Activated CD4-positive, alpha-beta T cell treated with anti-CD3 and anti-CD28 coated beads, Interleukin-2, amount 10 ng/mL, durations not matched to agents 24 days and 14 days (primary cell): Measurements from ENCODE around the gene PTRHD1. TPM values are rescaled to one million over a fixed set of nuclear protein-coding genes. Genes with fewer than 3 reads are reported as not detected.

Experiments used
- DNase-seq: peaks from one replicate; pipeline ENCODE4 v3.0.0; 2022
- H3K27ac Mint-ChIP-seq: one replicate; pipeline ENCODE4 v1.8.0; 2022; ENCODE audit warnings: mild to moderate bottlenecking, mixed read lengths
- H3K27me3 Mint-ChIP-seq: one replicate; pipeline ENCODE4 v1.8.0; 2022; ENCODE audit warnings: mixed read lengths
- H3K36me3 Mint-ChIP-seq: one replicate; pipeline ENCODE4 v1.8.0; 2022; ENCODE audit warnings: low read depth, mild to moderate bottlenecking, mixed read lengths
- H3K4me1 Mint-ChIP-seq: one replicate; pipeline ENCODE4 v1.8.0; 2021; ENCODE audit warnings: mixed read lengths
- H3K4me3 Mint-ChIP-seq: one replicate; pipeline ENCODE4 v1.8.0; 2022; ENCODE audit warnings: mild to moderate bottlenecking, moderate library complexity, mixed read lengths
- H3K9me3 Mint-ChIP-seq: one replicate; pipeline ENCODE4 v1.8.0; 2021; ENCODE audit warnings: mixed read lengths
- intact Hi-C: fragments of 100-400 bp; cut with micrococcal nuclease; formaldehyde crosslinking; loops from one replicate; pipeline ENCODE4 v1.15.1; 2023
- total RNA-seq: library from RNA; stranded (reverse); gene quantifications from 2 replicates; pipeline ENCODE4 v1.2.3, GENCODE V29; 2022

PTRHD1 gene
- total RNA-seq, 1 donor from 2014 or later = 21.7 TPM

- Mint-ChIP-seq H3K27me3 (peaks cover 3% of the 10 kb centered on the region), H3K36me3 (peaks cover 6% of the 10 kb centered on the region), H3K4me3 (no peak overlapping the region), H3K9me3 (no peaks in the 10 kb centered on the region), H3K4me1 (no peaks in the 10 kb centered on the region), H3K27ac (no peak overlapping the region)
- intact Hi-C loops = no loop called here
- no peak for DNase-seq
Measured at GRCh38 chr2:24774373-24774772, 18.8 kb downstream of the PTRHD1 start.

GRCh38 chr2:24771764-24772586 is 21.2 kb downstream of the PTRHD1 start:
- Mint-ChIP-seq H3K36me3 (peaks cover 9% of the 10 kb centered on the region), H3K9me3 (no peaks in the 10 kb centered on the region), H3K4me1 (no peaks in the 10 kb centered on the region), H3K4me3 (no peak overlapping the region), H3K27ac (no peak overlapping the region), H3K27me3 (no peaks in the 10 kb centered on the region)
- intact Hi-C loops = no loop called here
- DNase-seq = no peak

DNA sequence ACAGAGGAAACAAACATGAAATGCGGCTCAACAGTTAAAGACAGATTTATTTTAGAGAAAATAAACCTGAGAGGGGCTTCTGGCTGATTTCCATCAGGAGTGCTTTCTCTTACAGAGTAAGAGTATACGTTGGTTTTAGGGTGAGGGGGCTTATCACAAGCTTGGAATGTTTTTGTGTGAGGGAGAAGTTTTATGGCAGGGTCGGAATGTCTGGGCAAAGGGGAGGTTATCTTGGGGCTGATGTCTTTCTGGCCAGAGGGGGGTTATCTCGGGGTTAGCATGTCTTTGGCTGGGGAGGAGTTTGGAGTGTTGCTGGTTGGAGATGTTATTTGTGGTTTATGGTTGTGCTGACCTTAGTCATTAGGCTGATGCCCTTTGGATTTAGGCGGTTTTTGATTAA is 22.1 kb downstream of the PTRHD1 start:
- Mint-ChIP-seq H3K4me1 (peaks cover 7% of the 10 kb centered on the region), H3K27ac (no peak overlapping the region), H3K36me3 (peaks cover 13% of the 10 kb centered on the region), H3K9me3 (no peaks in the 10 kb centered on the region), H3K4me3 (no peak overlapping the region), H3K27me3 (no peaks in the 10 kb centered on the region)
- no peak for DNase-seq
- intact Hi-C loops = no loop called here

GRCh38 chr2:24768601-24769000 is 24.6 kb downstream of the PTRHD1 start:
- Mint-ChIP-seq H3K4me3 (no peak overlapping the region), H3K27me3 (no peaks in the 10 kb centered on the region), H3K36me3 (peaks cover 23% of the 10 kb centered on the region), H3K27ac (no peak overlapping the region), H3K9me3 (no peaks in the 10 kb centered on the region), H3K4me1 (peaks cover 7% of the 10 kb centered on the region)
- no peak for DNase-seq
- intact Hi-C loops = no loop called here

DNA sequence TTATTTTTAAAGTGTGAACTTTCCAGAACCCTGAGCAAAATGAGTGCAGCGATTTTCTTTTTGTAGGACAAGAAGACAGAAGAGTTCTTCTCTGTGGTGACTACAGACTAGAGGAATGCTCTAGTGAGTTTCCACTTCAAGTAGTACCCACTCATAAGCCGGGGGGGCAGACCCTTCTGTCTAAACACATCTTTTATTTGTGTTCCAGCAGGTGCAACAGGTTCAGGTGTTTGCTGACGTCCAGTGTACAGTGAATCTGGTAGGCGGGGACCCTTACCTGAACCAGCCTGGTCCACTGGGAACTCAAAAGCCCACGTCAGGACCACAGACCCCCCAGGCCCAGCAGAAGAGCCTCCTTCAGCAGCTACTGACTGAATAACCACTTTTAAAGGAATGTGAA is 25.2 kb downstream of the PTRHD1 start:
- intact Hi-C loops = no loop called here
- H3K36me3 Mint-ChIP-seq = peaks cover 23% of the 10 kb centered on the region
- no peak for DNase-seq

DNA sequence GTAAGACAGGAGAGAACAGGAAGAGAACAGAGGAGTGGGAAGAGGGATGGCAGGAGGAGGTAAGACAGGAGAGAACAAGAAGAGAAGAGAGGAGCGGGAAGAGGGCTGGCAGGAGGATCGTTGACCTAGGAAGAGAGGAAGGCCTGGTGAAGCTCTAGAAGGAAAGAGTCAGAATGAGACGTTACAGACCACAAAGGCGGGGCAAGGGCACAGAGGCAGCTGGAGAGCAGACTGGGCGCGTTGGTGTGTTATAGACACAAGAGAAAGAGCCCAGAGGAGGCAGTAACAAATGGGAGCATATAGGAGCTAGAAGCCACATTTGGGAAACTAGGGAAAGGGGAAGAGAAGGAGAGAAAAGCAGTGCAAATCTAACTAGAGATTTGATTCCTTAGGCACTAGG is 26.6 kb downstream of the PTRHD1 start:
- H3K27ac Mint-ChIP-seq = no peak overlapping the region
- H3K9me3 Mint-ChIP-seq = no peaks in the 10 kb centered on the region
- DNase-seq = no peak
- no peaks in the 10 kb centered on the region for H3K27me3 Mint-ChIP-seq
- no peak overlapping the region for H3K4me3 Mint-ChIP-seq
- peaks cover 7% of the 10 kb centered on the region for H3K4me1 Mint-ChIP-seq
- intact Hi-C loops = no loop called here
- H3K36me3 Mint-ChIP-seq = peaks cover 25% of the 10 kb centered on the region

More for the DNA sequence above, 25.2 kb downstream of the PTRHD1 start:
- Mint-ChIP-seq H3K27ac (no peak overlapping the region), H3K4me3 (no peak overlapping the region), H3K27me3 (no peaks in the 10 kb centered on the region), H3K4me1 (peaks cover 7% of the 10 kb centered on the region), H3K9me3 (no peaks in the 10 kb centered on the region)

DNA sequence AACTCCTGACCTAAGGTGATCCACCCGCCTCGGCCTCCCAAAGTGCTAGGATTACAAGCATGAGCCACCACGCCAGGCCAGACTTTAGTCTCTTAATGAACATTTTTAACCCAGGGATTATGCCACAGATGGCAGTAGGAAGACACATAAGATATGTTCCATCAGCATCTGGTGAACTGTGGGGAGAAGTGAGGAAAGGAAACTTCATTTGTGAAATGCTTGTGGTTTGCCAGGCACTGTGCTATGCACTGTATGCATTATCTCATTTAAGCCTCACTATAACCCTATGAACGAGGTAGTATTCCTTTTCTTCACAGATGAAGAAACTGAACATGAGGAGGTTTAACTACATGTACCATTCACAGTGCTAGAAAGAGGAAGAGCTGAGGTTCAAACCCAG is 29.3 kb downstream of the PTRHD1 start:
- Mint-ChIP-seq H3K27me3 (no peaks in the 10 kb centered on the region), H3K36me3 (peaks cover 25% of the 10 kb centered on the region), H3K27ac (no peak overlapping the region), H3K4me1 (peaks cover 7% of the 10 kb centered on the region), H3K4me3 (no peak overlapping the region), H3K9me3 (no peaks in the 10 kb centered on the region)
- intact Hi-C loops = no loop called here
- DNase-seq = no peak

DNA sequence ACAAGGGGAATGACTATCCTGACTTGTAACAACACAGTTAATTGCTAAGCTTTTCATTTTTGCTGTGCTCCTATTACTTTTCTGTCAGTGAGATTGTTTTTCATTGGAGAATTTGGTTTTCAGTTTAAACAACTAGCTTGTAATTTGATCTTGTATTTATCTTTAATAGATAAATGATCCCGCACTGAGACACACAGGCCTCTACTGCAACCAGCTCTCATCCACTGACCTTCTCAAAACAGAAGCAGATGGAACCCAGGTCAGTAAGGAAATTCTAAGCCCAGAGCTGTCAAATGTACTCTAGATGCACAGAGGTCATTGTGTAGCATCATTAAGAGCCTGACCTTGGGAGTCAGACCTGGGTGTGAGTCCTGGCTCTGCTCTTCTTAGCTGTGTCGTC is 30.7 kb downstream of the PTRHD1 start:
- Mint-ChIP-seq H3K9me3 (no peaks in the 10 kb centered on the region), H3K27ac (no peak overlapping the region), H3K4me1 (peaks cover 7% of the 10 kb centered on the region), H3K36me3 (peaks cover 25% of the 10 kb centered on the region), H3K4me3 (no peak overlapping the region), H3K27me3 (no peaks in the 10 kb centered on the region)
- DNase-seq = no peak
- intact Hi-C loops = no loop called here

DNA sequence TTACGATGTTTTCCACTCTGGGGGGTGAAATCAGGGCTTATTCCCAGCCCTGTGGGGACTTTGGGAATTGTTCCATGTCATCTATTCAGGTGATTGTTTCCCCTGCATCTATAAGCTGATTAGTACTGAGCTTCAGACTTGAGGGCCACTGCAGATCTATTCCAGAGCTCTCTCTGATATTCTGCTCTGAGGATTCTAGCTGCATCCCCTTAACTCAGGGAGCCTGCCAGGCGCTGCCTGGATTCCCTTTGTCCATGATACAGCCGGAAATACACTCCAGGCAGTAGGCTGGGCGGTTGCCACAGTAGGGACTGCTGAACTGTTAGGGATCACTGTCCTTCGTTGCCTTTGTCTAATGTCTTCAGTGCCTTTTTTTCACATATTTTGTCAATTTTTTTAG is 31.3 kb downstream of the PTRHD1 start:
- intact Hi-C loops = no loop called here
- Mint-ChIP-seq H3K9me3 (no peaks in the 10 kb centered on the region), H3K27ac (no peak overlapping the region), H3K4me3 (no peak overlapping the region), H3K27me3 (no peaks in the 10 kb centered on the region), H3K36me3 (peaks cover 25% of the 10 kb centered on the region), H3K4me1 (peaks cover 7% of the 10 kb centered on the region)
- DNase-seq = no peak

GRCh38 chr2:24756789-24757188 is 36.4 kb downstream of the PTRHD1 start:
- no peaks in the 10 kb centered on the region for H3K4me1 Mint-ChIP-seq
- DNase-seq = no peak
- no peaks in the 10 kb centered on the region for H3K9me3 Mint-ChIP-seq
- intact Hi-C loops = no loop called here
- no peak overlapping the region for H3K27ac Mint-ChIP-seq
- H3K4me3 Mint-ChIP-seq = no peak overlapping the region
- H3K27me3 Mint-ChIP-seq = no peaks in the 10 kb centered on the region
- H3K36me3 Mint-ChIP-seq = peaks cover 11% of the 10 kb centered on the region

- no peaks in the 10 kb centered on the region for H3K9me3 Mint-ChIP-seq
- intact Hi-C loops = no loop called here
- H3K4me1 Mint-ChIP-seq = no peaks in the 10 kb centered on the region
- H3K36me3 Mint-ChIP-seq = peaks cover 10% of the 10 kb centered on the region
- H3K27ac Mint-ChIP-seq = no peak overlapping the region
- DNase-seq = no peak
- no peaks in the 10 kb centered on the region for H3K27me3 Mint-ChIP-seq
- H3K4me3 Mint-ChIP-seq = no peak overlapping the region
Measured at GRCh38 chr2:24754985-24755705, 38.0 kb downstream of the PTRHD1 start.

GRCh38 chr2:24749069-24749691 is 44.0 kb downstream of the PTRHD1 start:
- Mint-ChIP-seq H3K4me1 (peaks cover under 1% of the 10 kb centered on the region), H3K36me3 (peaks cover 6% of the 10 kb centered on the region), H3K4me3 (no peak overlapping the region), H3K27me3 (no peaks in the 10 kb centered on the region), H3K27ac (no peak overlapping the region), H3K9me3 (no peaks in the 10 kb centered on the region)
- intact Hi-C loops = no loop called here
- DNase-seq = no peak

DNA sequence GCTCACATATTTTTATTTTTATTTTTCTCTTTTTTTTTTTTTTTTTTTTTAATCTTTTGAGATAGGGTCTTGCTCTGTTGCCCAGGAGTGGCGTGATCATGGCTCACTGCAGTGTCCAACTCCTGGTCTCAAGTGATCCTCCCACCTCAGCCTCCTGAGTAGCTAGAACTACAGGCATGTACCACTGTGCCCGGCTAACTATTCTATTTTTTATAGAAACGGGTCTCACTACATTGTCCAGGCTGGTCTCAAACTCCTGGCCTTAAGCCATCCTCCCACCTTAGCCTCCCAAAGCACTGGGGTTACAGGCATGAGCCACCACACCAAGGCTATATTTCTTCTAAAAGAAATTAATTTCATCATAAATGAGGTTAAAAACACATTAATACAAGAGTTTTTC is 45.9 kb downstream of the PTRHD1 start:
- Mint-ChIP-seq H3K4me3 (no peak overlapping the region), H3K27ac (no peak overlapping the region), H3K4me1 (peaks cover 6% of the 10 kb centered on the region), H3K9me3 (no peaks in the 10 kb centered on the region), H3K27me3 (no peaks in the 10 kb centered on the region), H3K36me3 (peaks cover 13% of the 10 kb centered on the region)
- intact Hi-C loops = no loop called here
- no peak for DNase-seq

GRCh38 chr2:24745825-24746224 is 47.4 kb downstream of the PTRHD1 start:
- H3K4me3 Mint-ChIP-seq = no peak overlapping the region
- no peak overlapping the region for H3K27ac Mint-ChIP-seq
- no peaks in the 10 kb centered on the region for H3K27me3 Mint-ChIP-seq
- intact Hi-C loops = no loop called here
- DNase-seq = no peak
- H3K9me3 Mint-ChIP-seq = no peaks in the 10 kb centered on the region
- H3K4me1 Mint-ChIP-seq = peaks cover 6% of the 10 kb centered on the region
- H3K36me3 Mint-ChIP-seq = peaks cover 18% of the 10 kb centered on the region
